Measurements from ENCODE around the gene TOGARAM2.
"Not testable (repeated sequence)": the region's sequence is repeated elsewhere in the genome, so short reads cannot be mapped to it uniquely, and the experiment has no call there.

The TOGARAM2 gene

DNA sequence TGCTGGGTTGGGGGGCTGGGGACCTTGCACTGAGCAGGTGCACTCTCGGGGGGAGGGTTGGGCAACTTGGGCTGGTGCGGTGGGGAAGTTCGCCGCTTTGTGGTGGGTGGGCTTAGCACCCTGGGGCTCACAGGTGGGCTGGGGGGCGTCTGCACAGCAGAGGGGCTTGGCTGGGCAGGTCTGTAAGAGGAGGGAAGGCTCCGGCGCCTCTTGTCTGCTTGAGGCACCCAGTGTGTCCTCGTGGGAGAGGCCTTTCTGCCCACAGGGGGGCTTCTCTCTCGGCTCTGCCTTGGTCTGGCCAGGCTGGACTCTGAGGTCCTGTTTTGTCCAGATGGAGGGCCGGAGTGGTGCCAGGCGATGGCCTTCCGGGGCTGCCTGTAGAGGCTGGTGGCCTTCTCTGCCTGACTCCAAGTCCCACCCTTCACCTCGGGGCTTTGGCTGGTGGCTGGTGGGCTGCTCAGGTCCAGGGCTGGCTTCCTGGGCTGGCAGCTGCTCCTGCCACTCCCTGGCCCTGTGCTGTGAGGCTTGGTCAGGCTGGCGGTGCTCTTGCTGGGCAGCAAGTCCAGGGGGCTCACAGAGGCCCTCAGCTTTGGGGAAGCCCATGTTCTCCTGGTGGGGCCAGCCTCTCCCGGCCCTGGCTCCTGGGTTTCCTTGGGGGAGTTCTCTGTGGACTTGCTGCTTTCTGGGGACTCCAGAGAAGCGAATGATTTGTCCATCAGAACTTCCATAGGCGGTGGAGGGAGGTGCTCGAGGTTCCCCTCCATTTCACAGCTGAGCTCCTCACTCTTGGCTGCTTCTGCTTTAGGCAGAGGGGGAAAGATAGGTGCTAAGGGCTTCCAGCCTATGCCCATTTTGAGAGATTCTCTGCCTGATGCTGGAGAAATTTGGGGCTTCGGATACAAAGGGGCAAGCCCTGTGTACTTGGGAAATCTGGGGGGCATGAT is 90.2 kb downstream of the TOGARAM2 start:
- no peak for DNase-seq

DNA sequence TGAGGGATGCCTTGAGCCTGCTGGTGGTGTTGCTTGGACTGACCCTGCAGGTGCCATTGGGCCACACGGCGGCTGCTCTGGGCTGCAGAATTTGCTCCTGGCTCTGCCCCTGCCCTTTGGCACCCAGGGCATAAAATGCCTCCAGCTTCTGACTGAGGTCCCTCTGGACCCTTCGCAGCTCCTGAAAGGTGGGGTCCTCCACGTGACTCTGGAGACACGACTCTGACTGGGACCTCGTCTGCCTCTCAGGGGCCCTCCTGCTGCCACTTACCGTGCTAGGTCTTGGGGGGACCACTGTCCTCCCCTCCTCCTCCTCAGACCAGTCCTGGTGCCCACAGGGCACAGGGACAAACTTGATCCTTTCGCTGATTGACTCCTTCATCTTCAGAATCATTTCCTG is 91.2 kb downstream of the TOGARAM2 start:
- no peak for DNase-seq

DNA sequence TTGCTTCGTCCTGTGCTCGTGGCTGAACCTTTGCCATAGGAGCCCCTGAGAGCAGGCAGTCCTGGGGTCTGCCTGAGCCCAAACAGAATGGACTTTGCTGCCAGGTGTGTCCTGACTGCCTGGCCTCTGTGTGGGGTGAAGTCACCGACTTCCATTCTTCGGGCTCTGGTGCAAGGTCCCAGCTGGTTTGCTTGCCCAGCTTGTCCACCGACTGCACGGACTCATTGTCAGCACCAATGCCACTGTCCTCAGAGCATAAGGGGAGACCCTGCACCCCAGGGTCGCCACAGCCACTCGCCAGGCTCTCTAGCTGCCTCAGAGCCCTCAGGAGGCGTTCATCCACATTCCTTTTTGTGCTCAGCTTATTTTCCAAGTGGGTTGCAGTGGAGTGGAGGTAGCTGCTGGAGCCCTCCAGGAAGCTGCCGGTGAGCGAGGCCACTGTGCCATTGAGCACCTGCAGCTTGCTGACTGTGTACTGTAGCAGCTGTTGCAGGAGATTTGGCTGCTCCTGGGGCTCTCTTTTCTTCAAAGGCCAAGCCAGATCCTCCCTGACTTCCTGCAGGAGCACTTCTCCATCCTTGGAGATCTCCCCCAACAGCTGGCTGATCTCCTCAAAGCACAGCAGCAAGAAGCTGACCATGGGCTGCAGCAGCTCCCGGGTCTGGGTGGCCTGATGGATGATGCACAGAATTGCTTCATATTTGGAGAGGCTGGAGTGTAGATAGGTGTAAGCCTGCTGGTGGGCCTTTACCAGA is 92.0 kb downstream of the TOGARAM2 start:
- DNase-seq: no peak

DNA sequence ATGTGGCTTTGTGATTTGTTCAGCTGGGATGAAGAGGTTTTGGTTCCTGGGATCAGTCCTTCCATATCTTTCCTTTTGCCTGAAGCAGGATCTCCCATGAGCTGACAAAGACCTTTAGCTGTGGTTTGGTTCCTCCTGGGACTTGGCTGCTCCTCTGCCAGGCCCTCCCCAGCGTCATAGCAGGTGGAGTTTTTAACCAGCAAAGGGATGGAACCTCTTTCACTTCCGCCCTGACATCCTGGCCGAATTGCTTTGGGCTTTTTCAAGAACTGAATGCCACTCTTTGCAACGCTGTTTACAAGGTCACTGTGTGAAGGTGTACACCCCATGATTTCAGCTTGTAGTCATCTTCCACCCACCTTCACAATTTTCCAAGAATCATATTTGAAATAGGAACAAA is 92.8 kb downstream of the TOGARAM2 start:
- DNase-seq: no peak

DNA sequence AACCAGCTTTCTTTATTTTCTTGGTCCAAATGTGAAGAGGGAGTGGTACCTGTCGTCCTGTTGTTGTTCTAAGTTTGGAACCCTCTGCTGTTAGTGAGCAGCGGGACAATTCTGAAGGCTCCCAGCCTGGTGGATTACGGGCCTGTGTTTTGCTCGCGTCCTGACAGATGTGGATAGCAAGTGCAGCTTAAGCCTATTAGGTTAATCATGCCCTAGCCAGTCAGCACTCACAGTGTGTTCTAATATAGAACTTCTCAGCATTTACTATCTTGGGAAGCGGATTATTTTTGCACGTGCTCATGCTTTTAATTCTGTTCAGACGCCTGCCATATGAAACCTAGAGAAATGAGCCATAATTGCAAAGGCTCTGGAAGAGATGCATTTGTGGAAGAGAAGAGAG is 93.3 kb downstream of the TOGARAM2 start, which contains the start of gene PCARE:
Gene PCARE (minus strand): TSS at position 113 of the 400 bp plus-strand sequence. CDS start 262 bp downstream, outside the sequence.
- no peak for DNase-seq

DNA sequence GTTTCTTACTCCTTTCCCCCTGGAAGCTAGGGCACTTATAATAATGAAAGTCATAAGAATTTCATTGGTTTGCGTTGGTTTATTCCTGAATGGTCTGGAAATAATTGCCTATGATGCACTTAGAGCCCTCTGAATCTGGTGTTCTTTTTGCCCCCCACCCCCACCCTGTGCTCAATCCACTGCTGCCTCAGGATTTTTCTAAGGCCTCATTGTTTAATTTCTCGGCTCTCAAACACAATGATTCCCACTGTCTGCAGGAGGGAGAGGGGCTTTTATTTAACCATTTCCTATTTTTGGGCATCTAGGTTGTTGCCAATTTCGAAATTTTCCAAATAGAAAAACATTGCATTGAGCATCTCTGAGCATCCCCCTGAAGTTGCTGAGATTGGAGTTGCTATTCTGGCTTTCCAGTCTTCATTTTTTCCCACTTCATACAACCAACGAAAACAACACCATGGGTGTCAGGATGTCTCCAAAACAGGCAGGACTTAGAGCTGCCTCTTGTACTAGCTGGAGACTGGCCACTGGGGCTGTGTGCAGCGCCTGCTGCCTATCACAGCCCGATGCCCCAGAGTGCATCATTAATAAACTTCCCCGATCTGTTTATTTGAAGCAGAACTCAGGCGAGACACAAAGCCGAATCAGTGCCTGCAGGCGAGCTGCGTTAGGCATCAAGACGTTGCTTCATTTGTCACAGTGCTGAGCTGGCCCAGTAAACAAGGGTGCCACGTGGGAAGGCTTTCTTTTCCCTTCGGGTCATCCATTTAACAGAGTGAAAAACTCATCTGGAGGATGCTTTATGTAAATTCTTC is 95.0 kb downstream of the TOGARAM2 start:
- DNase-seq: peak in 49 of 56 donors; percentile 30 to 91 (median 76)

DNA sequence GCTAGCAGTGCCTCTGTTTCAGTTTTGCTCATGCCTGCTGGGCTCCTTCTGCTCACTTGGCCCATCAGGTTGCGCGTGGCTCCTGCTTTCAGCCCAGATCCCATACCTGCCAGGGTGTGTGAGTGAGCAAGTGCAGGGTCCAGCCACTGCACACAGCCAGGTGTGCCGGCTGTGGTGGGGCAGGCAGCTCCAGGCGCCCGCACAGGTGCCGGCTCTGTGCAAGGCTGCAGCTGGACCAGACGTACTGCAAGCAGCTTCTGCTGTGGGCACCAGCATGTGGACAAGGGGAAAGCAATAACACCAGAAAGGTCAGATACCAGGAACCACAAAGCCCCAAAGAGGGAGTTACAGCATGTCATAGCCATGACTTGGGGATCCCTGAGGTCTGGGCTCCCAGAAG is 98.8 kb downstream of the TOGARAM2 start:
- no peak for DNase-seq

DNA sequence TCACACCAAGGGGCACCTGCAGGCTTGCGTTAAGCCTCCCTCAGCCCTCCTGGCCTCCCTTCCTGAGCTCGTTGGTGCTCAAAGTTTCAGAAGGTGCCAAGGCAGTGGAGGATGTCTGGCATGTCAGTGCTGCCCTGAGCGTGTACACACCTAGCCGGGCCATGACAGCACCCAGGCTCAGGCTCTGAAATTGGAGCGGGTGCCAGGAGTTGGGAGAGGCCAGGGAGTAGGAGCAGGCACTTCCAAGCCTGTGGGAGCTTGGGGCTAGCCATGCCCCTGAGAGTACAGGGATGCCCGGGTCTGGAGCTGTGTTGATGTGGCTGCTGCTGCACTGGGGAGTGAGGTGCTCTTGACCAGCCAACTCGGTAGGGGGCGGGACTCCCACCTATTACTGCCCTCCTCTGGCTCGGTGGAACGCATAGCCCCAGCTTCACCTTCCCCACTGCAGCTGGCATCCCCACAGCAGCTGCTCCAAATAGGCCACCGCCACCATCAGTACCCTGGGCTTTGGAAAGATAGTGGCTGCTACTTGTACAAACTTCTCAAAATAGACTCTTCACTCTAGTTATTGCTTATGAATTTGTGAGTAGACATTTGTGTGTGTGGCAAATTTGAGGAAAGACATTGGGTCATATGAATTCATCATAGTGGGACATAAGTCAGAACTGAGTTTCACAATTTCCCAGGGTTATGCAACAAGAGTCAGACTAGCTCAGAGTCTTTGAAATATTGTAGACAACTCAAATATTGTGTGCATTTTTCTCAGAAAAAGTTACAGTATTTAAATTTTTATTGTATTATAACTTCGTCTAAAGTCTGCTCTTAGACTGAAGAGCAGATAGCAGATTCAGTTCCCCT is 100.0 kb downstream of the TOGARAM2 start:
- DNase-seq: no peak

DNA sequence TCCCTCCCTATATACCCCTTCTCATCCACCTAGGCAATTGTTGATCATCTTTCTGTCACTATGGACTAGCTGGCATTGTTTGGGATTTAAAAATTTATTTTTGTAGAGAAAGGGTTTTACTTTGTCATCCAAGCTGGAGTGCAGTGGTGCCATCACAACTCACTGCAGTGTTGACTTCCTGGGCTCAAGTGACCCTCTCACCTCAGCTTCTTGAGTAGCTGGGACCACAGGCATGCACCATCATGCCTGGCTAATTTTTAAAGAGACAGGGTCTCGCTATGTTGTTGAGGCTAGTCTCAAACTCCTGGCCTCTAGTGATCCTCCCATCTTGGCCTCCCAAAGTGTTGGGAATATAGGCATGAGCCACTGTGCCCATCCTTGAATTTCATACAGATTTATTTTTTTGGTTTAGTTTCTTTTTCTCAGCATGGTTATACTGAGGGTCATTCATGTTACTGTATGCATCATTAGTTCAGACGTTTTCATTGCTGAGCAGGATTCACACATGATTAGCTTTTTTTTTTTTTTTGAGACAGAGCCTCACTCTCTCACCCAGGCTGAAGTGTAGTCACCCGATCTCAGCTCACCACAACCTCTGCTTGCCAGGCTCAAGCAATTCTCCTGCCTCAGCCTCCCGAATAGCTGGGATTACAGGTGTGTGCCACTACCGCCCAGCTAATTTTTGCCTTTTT is 101.9 kb downstream of the TOGARAM2 start:
- no peak for DNase-seq

DNA sequence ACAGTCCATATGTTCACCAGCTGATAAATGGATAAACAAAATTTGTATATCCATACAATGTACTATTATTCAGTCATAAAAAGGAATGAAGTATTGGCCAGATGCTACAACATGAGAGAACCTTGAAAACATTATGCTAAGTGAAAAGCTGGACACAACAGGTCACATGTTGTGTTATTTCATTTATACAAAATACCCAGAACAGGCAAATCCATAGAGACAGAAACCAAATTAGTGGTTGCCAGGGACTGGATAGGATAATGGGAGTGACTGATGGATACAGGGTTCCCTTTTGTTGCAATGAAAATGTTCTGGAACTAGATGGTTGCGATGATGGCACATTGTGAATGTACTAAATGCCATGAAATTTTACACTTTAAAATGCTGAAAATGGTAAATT is 103.5 kb downstream of the TOGARAM2 start:
- no peak for DNase-seq

DNA sequence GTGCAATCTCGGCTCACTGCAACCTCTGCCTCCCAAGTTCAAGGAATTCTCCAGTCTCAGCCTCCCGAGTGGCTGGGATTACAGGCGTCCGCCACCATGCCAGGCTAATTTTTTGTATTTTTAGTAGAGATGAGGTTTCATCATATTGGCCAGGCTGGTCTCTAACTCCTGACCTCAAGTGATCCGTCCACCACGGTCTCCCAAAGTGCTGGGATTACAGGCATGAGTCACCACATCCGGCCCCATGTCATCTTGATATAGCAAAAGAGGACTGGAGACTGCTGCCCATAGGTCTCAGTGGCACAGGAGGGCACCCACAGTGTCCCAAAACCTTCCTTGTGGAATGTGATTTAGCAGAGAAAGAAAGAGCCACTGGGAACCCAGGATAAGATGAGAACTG is 109.2 kb downstream of the TOGARAM2 start:
- DNase-seq: not testable (repeated sequence)

DNA sequence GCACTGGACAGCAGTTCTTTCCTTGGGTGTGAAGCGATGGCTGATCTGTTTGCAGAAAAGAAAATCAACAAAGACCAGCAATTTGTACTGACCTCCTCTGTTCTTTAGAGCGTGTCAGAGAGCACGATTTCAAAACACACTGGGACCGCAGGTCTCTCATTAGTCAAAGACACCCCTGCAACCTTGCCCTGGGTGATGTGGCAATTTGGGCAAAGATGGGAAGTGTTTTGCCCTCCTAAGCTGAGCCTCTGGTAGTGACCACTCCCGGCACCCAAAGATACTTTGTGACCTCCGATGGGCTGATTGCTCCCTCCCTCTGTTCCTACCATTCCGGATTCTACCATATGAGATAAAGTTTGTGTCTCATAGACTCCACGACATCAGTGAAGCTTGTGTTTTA is 115.9 kb downstream of the TOGARAM2 start:
- no peak for DNase-seq

DNA sequence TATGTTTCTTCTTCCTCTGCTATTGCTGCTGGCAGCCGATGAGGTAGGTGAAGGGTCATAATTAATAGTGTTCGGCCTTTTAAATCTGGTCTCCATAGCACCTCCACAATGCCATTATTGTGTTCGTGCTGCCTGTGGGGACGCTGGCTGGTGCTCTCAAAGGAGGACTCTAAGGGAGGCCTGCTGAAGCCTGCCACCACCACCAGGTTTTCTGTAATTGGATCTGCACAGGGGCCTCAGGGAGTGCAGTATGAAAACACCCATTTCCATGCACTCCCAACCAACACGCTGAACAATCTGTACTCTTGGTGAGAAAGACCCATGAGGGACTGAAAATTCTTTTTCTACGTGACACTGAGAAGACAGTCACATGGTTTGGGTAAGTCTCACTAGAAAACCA is 116.5 kb downstream of the TOGARAM2 start:
- no peak for DNase-seq

DNA sequence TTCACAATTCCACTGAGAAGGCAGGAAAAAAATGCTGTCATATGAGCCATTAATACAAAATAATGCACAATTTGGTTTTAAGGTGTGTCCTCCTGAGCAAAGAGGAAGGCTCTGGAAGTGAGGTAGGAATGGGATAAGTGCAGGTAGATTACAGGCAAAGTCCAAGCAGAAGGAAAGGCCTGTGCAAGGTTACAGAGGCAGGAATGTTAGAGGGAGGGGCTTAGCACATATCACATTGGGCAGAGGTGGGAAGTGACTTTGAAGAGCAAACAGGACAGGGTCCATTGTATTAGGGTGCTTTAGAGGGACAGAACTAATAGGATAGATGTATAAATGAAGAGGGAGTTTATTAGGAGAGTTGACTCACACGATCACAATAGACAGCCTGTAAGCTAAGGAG is 119.5 kb downstream of the TOGARAM2 start:
- DNase-seq: no peak

Measured in nucleus accumbens (tissue), 56 donors.